CD14-positive monocyte (primary cell): ENCODE measurements around the gene TENT4B. TPM values are rescaled to one million over a fixed set of nuclear protein-coding genes. Genes with fewer than 3 reads are reported as not detected.

ENCODE experiments used
- DNase-seq, 3 donors: peaks; one replicate each; pipeline ENCODE4 v3.0.0-alpha.2; 2011 to 2022
- H2AFZ ChIP-seq: 2 replicates; pipeline ENCODE4 v1.6.0; 2012; ENCODE audit warnings: mild to moderate bottlenecking, low read depth, low read length, inconsistent platforms; ENCODE audit not compliant: insufficient read depth, poor library complexity, severe bottlenecking
- H3K27ac ChIP-seq, 2 donors: 1 replicate in 1 of 2; 2 replicates in 1 of 2; pipeline ENCODE4 v1.5.1; 2012 to 2013; ENCODE audit warnings: low read length in 2 of 2, control low read depth in 1 of 2, inconsistent platforms in 1 of 2, low read depth in 1 of 2, mild to moderate bottlenecking in 1 of 2
- H3K27me3 ChIP-seq, 2 donors: one replicate each; pipeline versions ENCODE4 v1.6.0 to v1.6.1; 2011 to 2013; ENCODE audit warnings: low read length in 2 of 2; ENCODE audit not compliant: control insufficient read depth in 2 of 2, insufficient read depth in 2 of 2
- H3K36me3 ChIP-seq, 2 donors: replicated peaks in 1 of 2; 1 replicate in 1 of 2; 2 replicates in 1 of 2; pipeline versions ENCODE4 v1.5.1 to v1.6.1; 2012 to 2013; ENCODE audit warnings: low read length in 2 of 2, control low read depth in 1 of 2, inconsistent platforms in 1 of 2, mild to moderate bottlenecking in 1 of 2; ENCODE audit not compliant: insufficient read depth in 2 of 2, control insufficient read depth in 1 of 2
- H3K4me1 ChIP-seq, 2 donors: 1 replicate in 1 of 2; 2 replicates in 1 of 2; pipeline versions ENCODE4 v1.5.1 to v1.6.1; 2012 to 2013; ENCODE audit warnings: low read length in 2 of 2, control low read depth in 1 of 2, inconsistent platforms in 1 of 2, mild to moderate bottlenecking in 1 of 2, moderate library complexity in 1 of 2; ENCODE audit not compliant: insufficient read depth in 2 of 2, control insufficient read depth in 1 of 2
- H3K4me2 ChIP-seq: replicated peaks from 2 replicates; pipeline ENCODE3; 2012; ENCODE audit warnings: low read length, moderate library complexity, mild to moderate bottlenecking; ENCODE audit not compliant: poor library complexity, severe bottlenecking; ENCODE audit errors: extremely low read depth
- H3K4me3 ChIP-seq, 3 experiments: fragments of 200-600 bp in 1 of 3; sonication (generic) in 1 of 3; replicated peaks in 1 of 3; 1 replicate in 2 of 3; 2 replicates in 1 of 3; pipeline ENCODE4 v1.5.1; 2011 to 2013; ENCODE audit warnings: low read length in 3 of 3, mild to moderate bottlenecking in 3 of 3, control low read depth in 2 of 3, low read depth in 2 of 3, inconsistent platforms in 1 of 3, moderate library complexity in 1 of 3
- H3K79me2 ChIP-seq: 2 replicates; pipeline ENCODE4 v1.6.0; 2012; ENCODE audit warnings: mild to moderate bottlenecking, control low read depth, inconsistent platforms, low read length, moderate library complexity; ENCODE audit not compliant: insufficient read depth
- H3K9ac ChIP-seq: 2 replicates; pipeline ENCODE4 v1.6.0; 2017; ENCODE audit warnings: low read length, mild to moderate bottlenecking; ENCODE audit not compliant: insufficient read depth, poor library complexity, severe bottlenecking
- H3K9me3 ChIP-seq, 2 donors: replicated peaks in 1 of 2; 1 replicate in 1 of 2; 2 replicates in 1 of 2; pipeline versions ENCODE4 v1.5.1 to v1.6.1; 2012 to 2013; ENCODE audit warnings: low read length in 2 of 2, control low read depth in 1 of 2; ENCODE audit not compliant: control insufficient read depth in 1 of 2, insufficient read depth in 1 of 2
- H4K20me1 ChIP-seq: 2 replicates; pipeline ENCODE4 v1.6.0; 2012; ENCODE audit warnings: mild to moderate bottlenecking, low read length, control low read depth, moderate library complexity; ENCODE audit not compliant: insufficient read depth
- H3K27ac Mint-ChIP-seq, 7 donors: one replicate each; pipeline ENCODE4 v1.8.0; 2020; ENCODE audit warnings: mild to moderate bottlenecking in 7 of 7, mixed read lengths in 7 of 7, moderate library complexity in 6 of 7, inconsistent platforms in 2 of 7
- H3K27me3 Mint-ChIP-seq, 3 donors: one replicate each; pipeline ENCODE4 v1.8.0; 2021 to 2022; ENCODE audit warnings: low read depth in 3 of 3, mild to moderate bottlenecking in 3 of 3, mixed read lengths in 3 of 3, moderate library complexity in 3 of 3, inconsistent platforms in 1 of 3
- H3K36me3 Mint-ChIP-seq, 2 donors: one replicate each; pipeline ENCODE4 v1.8.0; 2020; ENCODE audit warnings: mixed read lengths in 2 of 2, inconsistent platforms in 1 of 2, mild to moderate bottlenecking in 1 of 2
- H3K4me1 Mint-ChIP-seq: one replicate; pipeline ENCODE4 v1.8.0; 2020; ENCODE audit warnings: mild to moderate bottlenecking, mixed read lengths
- H3K4me3 Mint-ChIP-seq, 2 donors: one replicate each; pipeline ENCODE4 v1.8.0; 2020; ENCODE audit warnings: mild to moderate bottlenecking in 2 of 2, mixed read lengths in 2 of 2, moderate library complexity in 1 of 2
- H3K9me3 Mint-ChIP-seq, 7 donors: one replicate each; pipeline ENCODE4 v1.8.0; 2020 to 2022; ENCODE audit warnings: mixed read lengths in 7 of 7, mild to moderate bottlenecking in 6 of 7, moderate library complexity in 6 of 7, inconsistent platforms in 2 of 7
- CTCF ChIP-seq: fragments of 200-600 bp; IDR thresholded peaks from one replicate; pipeline ENCODE4 v1.8.0; 2022; ENCODE audit warnings: antibody characterized with exemption, mild to moderate bottlenecking
- WGBS: methylation state at CpG from one replicate; pipeline ENCODE4 v1.1.5; 2013; ENCODE audit warnings: missing lambda C conversion rate; ENCODE audit not compliant: insufficient coverage; 5-methylcytosine and 5-hydroxymethylcytosine counted together
- intact Hi-C, 2 donors: fragments of 100-400 bp; cut with micrococcal nuclease; formaldehyde crosslinking; loops; one replicate each; pipeline versions ENCODE4 v1.15.0 to v1.15.1; 2023
- polyA plus RNA-seq, 3 donors: library from polyadenylated mRNA; depleted of rRNA in 1 of 3; unstranded in 2 of 3; stranded (reverse) in 1 of 3; fragments of 300-500 nt in 2 of 3; fragments of >200 nt in 1 of 3; fragmentation: Illumina TruSeq in 2 of 3; gene quantifications; 1 replicate in 2 of 3; 2 replicates in 1 of 3; pipeline ENCODE4 v1.2.3, GENCODE V29; 2012 to 2021

TENT4B gene
- polyA plus RNA-seq, 3 donors, result 1.4 to 9.0 (median 1.7) TPM

DNA sequence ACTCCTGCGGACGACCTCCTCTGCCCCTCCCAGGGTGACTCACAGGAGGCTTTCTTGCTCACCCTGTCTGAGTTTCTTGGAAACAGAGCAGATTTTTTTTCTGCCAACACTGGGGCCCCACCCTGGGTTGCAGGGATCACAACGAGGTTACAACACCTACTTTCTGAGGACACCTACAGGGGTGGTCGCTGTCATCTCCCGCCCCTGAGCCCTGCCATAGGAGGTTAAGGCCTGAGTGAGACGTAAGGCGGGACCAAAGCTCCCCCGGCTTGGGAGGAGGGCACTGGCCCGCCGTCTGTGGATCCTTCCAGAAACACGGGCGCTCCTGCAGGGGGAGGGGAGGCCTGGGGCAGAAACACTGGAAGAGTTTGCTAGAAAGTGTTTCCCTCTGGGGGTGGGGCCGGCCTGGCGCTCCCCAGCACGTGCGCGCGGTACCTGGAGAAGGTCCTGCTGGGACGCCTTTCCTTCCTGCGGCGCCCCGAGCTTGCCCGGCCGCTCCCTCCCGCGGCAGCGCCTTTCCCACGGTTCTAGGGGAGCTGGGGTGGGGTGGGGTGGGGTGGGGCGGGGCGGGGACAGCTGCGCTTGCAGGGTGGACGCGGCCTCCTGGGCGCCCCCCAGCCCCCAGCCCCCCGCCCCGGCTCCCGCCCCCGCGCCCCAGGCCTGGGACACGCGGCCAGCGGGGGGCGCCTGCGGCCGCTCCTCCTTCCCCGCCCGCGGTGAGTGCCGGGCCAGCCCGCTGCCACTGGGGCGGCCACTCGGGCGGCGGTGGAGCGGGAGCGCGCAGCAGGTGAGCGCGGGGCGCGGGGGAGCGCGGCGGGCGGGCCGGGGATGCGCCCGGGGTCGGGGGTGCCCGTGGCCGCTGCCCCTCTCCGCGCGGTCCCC is 92.6 kb downstream of the TENT4B start:
- Histone ChIP-seq H3K4me2 (peak overlapping the region; percentile 94), H3K27me3 (no peaks in the 10 kb centered on the region), H2AFZ (peak overlapping the region; percentile 76), H4K20me1 (peaks cover 4% of the 10 kb centered on the region), H3K9ac (peak overlapping the region; percentile 74), H3K36me3 (no peaks in the 10 kb centered on the region), H3K4me3 (peak overlapping the region; percentile 81 to 88 (median 87)), H3K79me2 (peaks cover 34% of the 10 kb centered on the region), H3K9me3 (no peaks in the 10 kb centered on the region), H3K27ac (no peak overlapping the region), H3K4me1 (peaks cover 32 to 57% of the 10 kb centered on the region in 2 donors)
- H3K4me1 Mint-ChIP-seq, result peaks cover 46% of the 10 kb centered on the region
- peak overlapping the region; percentile 76 to 84 for H3K4me3 Mint-ChIP-seq
- H3K36me3 Mint-ChIP-seq, result peaks cover 3 to 6% of the 10 kb centered on the region in 2 donors
- H3K9me3 Mint-ChIP-seq, result peaks cover 0 to 3% (median 0%) of the 10 kb centered on the region in 7 donors
- H3K27me3 Mint-ChIP-seq, result peaks cover 0 to 3% (median 3%) of the 10 kb centered on the region in 3 donors
- intact Hi-C loops, result loop anchor here (2.0 to 5.0 kb wide), 2 partner anchors 37 kb away; no protein-coding TSS in a partner anchor
- under 1% methylated on average over 45 of the region's 74 CpGs for WGBS
- TF ChIP-seq CTCF, result peak; percentile 50
- H3K27ac Mint-ChIP-seq, result peak overlapping the region in 5 of 7 donors; percentile 4 to 61 (median 53)
- peak; percentile 48 to 68 (median 50) for DNase-seq

- peaks cover 36% of the 10 kb centered on the region for H3K79me2 ChIP-seq
- intact Hi-C loops, result loop anchor here (2.0 to 5.0 kb wide), 2 partner anchors 36 kb away; no protein-coding TSS in a partner anchor
- H3K9ac ChIP-seq, result peak overlapping the region; percentile 74
- Mint-ChIP-seq H3K9me3 (peaks cover 0 to 3% (median 0%) of the 10 kb centered on the region in 7 donors), H3K4me1 (peaks cover 55% of the 10 kb centered on the region), H3K27me3 (peaks cover 0 to 3% (median 3%) of the 10 kb centered on the region in 3 donors), H3K27ac (peak overlapping the region in 1 of 7 donors; percentile 81), H3K36me3 (peaks cover 3 to 9% of the 10 kb centered on the region in 2 donors), H3K4me3 (peak overlapping the region; percentile 88 to 89)
- no peaks in the 10 kb centered on the region for H3K9me3 ChIP-seq
- TF ChIP-seq CTCF, result no peak
- peak in 2 of 3 donors; percentile 35 to 41 for DNase-seq
- H3K4me2 ChIP-seq, result peak overlapping the region; percentile 94
- H4K20me1 ChIP-seq, result peaks cover 4% of the 10 kb centered on the region
- H3K4me3 ChIP-seq, result peak overlapping the region; percentile 81 to 88 (median 87)
- WGBS, result 2% methylated on average over 44 of the region's 46 CpGs
- H2AFZ ChIP-seq, result peak overlapping the region; percentile 76
- no peaks in the 10 kb centered on the region for H3K27me3 ChIP-seq
- no peaks in the 10 kb centered on the region for H3K36me3 ChIP-seq
- peak overlapping the region in 1 of 2 donors; percentile 39 for H3K27ac ChIP-seq
- H3K4me1 ChIP-seq, result peaks cover 40 to 66% of the 10 kb centered on the region in 2 donors
Measured at GRCh38 chr16:50246299-50247122, 93.4 kb downstream of the TENT4B start.
